ENCODE results near the gene IMMT. TPM values are rescaled to one million over a fixed set of nuclear protein-coding genes. Genes with fewer than 3 reads are reported as not detected.

The IMMT gene
- total RNA-seq (2014; rRNA removed; shearing (Covaris generic)) = 132 and 144 TPM in 2 replicates

GRCh38 chr2:86195055-86195807 is at the start of gene IMMT:
TSS of gene IMMT (minus strand) at chr2:86195462. CDS start at chr2:86195382, 80 bp downstream.

GRCh38 chr2:86105969-86106945 is 89.0 kb downstream of the IMMT start, which contains the start of gene PTCD3:
TSS of gene PTCD3 (plus strand) at chr2:86106235. CDS start at chr2:86106248, 13 bp downstream.

GRCh38 chr2:86105252-86105968 is 89.9 kb downstream of the IMMT start, which contains the start of gene POLR1A:
TSS of gene POLR1A (minus strand) at chr2:86105886. CDS start at chr2:86105776, 110 bp downstream.

Small RNAs within 50 kb of the gene (small RNA-seq; reads per million reads assigned to genes)
- gene MIR4779 (not detected), gene RF00019 (not detected), gene SNORD94 (136 reads per million, percentile 96 among the genes with 10 or more reads in this experiment)

Other genes with a start within 250 kb of the IMMT start
- 15.1 and 17.3 TPM in 2 replicates for gene POLR1A, start 89.6 kb downstream of the IMMT start, total RNA-seq (2014; rRNA removed; shearing (Covaris generic))
- gene PTCD3, start 89.2 kb downstream of the IMMT start, total RNA-seq (2014; rRNA removed; shearing (Covaris generic)) = 55.8 and 77.4 TPM in 2 replicates
- gene MRPL35, start 4.0 kb upstream of the IMMT start, total RNA-seq (2014; rRNA removed; shearing (Covaris generic)) = 38.2 and 59.4 TPM in 2 replicates
- gene REEP1, start 142.2 kb upstream of the IMMT start, total RNA-seq (2014; rRNA removed; shearing (Covaris generic)) = 1.3 and 1.4 TPM in 2 replicates
- gene KDM3A, start 245.9 kb upstream of the IMMT start, total RNA-seq (2014; rRNA removed; shearing (Covaris generic)) = 53.5 and 59.5 TPM in 2 replicates